T-helper 1 cell treated with Interleukin-12 subunit alpha and Interleukin-12 subunit beta and Interleukin-4 antibody, amounts not matched to agents 30 μg/mL and 1 μg/mL, for 36 hours (primary cell): Measurements from ENCODE around the gene CADPS.

ENCODE experiments used
- H3K27ac Mint-ChIP-seq: one replicate; pipeline ENCODE4 v1.8.0; 2021; ENCODE audit warnings: mild to moderate bottlenecking, mixed read lengths
- H3K27me3 Mint-ChIP-seq: one replicate; pipeline ENCODE4 v1.8.0; 2021; ENCODE audit warnings: low read depth, mixed read lengths
- H3K36me3 Mint-ChIP-seq: one replicate; pipeline ENCODE4 v1.8.0; 2021; ENCODE audit warnings: low read depth, mixed read lengths
- H3K4me1 Mint-ChIP-seq: one replicate; pipeline ENCODE4 v1.8.0; 2021; ENCODE audit warnings: low read depth, mixed read lengths
- H3K4me3 Mint-ChIP-seq: one replicate; pipeline ENCODE4 v1.8.0; 2021; ENCODE audit warnings: mild to moderate bottlenecking, moderate library complexity, mixed read lengths
- H3K9me3 Mint-ChIP-seq: one replicate; pipeline ENCODE4 v1.8.0; 2021; ENCODE audit warnings: mixed read lengths

CADPS gene

DNA sequence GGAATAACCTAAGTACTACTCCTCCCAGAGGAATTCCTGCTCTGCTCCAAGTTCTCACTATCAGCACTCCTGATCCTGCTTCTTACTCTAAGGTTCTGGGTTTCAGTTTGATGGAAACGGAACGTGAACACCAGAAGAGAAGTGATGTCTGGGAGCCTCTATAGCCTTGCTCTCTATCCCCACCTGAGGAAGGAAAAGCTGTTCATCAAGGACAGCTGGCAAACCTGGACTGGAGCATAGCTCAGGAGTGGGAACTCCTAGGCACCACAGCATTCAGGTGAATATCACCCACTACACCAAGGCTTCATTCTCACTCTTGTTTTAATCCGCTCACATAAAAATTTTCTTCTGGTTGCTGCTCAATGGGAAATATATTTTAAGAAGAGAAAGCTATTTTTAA is 13.0 kb upstream of the CADPS start:
- Mint-ChIP-seq H3K4me3 (no peak overlapping the region), H3K27me3 (no peaks in the 10 kb centered on the region), H3K9me3 (no peaks in the 10 kb centered on the region), H3K36me3 (no peaks in the 10 kb centered on the region), H3K4me1 (no peaks in the 10 kb centered on the region), H3K27ac (no peak overlapping the region)

DNA sequence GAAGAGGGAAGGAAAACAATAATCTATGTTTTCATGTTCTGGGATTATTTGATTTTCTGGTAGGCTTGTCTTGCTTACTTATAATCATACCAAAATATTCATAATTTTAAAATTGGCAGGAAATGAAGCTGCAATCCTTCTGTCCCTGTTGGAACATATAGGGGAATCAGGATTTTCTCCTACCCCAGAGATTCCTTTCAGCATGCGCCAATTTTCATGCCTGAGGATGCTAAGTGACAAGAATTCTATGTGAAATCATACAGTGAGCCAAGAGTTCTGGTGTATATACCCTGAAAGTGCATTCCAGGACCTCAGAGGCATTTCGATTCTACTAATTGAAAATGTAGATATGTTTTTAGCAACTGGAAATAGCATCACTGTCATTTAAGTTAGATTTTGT is 9.9 kb upstream of the CADPS start:
- no peak overlapping the region for H3K4me3 Mint-ChIP-seq
- H3K27me3 Mint-ChIP-seq, result no peaks in the 10 kb centered on the region
- H3K9me3 Mint-ChIP-seq, result no peaks in the 10 kb centered on the region
- H3K36me3 Mint-ChIP-seq, result no peaks in the 10 kb centered on the region
- no peaks in the 10 kb centered on the region for H3K4me1 Mint-ChIP-seq
- no peak overlapping the region for H3K27ac Mint-ChIP-seq

DNA sequence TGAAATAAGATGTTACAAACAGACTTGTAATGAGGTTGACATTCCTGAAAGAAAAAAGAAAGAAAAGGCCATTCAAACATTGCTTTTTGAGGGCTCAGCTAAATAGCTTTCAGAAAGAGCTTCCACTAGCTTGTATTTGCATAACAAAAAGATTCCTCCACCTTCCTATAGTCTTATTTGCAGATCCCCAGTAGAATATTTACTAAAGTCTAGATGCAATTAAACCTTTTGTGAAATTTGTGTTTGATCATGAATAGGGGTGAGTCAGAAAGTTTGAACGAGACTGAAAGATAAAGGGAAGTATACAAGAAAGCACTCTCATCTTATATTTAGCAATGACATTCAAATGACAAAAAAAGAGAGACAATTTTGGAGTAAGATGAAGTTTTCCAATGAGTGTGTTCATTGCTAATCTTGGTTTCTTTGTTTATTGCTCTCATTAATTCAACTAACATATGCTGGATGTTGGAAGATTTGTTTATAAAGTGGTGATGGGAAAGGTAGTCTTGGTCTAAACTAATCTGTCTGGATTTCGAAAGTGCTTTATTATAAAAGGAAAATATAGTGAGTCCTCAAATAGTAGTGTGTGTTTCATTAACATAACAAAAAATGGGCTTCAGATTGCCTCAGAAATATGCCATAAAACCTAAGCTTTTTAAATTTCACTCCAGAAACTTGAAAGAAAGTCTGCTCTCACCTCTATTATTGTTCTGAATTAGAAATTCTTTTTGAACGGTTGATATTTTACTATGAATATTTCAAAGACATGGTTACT is 9.1 kb upstream of the CADPS start:
- no peaks in the 10 kb centered on the region for H3K9me3 Mint-ChIP-seq
- no peak overlapping the region for H3K27ac Mint-ChIP-seq
- no peaks in the 10 kb centered on the region for H3K36me3 Mint-ChIP-seq
- no peak overlapping the region for H3K4me3 Mint-ChIP-seq
- H3K4me1 Mint-ChIP-seq, result no peaks in the 10 kb centered on the region
- H3K27me3 Mint-ChIP-seq, result no peaks in the 10 kb centered on the region

DNA sequence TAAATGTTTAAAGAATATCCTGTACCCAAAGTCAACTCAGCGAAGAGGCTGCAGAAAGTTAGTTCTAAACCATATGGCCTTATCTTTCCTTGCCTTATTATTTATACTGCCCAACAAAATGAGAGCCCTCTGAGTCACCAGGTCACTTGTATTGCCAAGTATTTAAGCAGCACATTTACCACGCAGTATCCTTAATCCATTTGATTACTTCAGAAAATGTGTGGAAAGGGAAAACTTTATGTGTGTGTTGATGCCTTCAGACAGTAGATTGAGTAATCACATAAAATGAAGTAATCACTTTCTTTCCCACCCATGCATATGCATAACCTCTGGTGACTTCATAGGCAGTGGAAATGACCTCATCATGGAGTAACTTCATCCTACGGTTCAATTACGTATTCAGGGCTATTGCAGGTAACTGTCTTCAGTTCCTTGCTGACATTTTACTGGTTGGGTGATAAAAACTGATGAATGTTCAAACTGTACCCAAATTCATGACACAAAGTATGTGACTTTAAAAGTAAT is 7.5 kb upstream of the CADPS start:
- H3K4me3 Mint-ChIP-seq, result no peak overlapping the region
- H3K27me3 Mint-ChIP-seq, result no peaks in the 10 kb centered on the region
- no peak overlapping the region for H3K27ac Mint-ChIP-seq
- H3K4me1 Mint-ChIP-seq, result no peaks in the 10 kb centered on the region
- no peaks in the 10 kb centered on the region for H3K9me3 Mint-ChIP-seq
- no peaks in the 10 kb centered on the region for H3K36me3 Mint-ChIP-seq

DNA sequence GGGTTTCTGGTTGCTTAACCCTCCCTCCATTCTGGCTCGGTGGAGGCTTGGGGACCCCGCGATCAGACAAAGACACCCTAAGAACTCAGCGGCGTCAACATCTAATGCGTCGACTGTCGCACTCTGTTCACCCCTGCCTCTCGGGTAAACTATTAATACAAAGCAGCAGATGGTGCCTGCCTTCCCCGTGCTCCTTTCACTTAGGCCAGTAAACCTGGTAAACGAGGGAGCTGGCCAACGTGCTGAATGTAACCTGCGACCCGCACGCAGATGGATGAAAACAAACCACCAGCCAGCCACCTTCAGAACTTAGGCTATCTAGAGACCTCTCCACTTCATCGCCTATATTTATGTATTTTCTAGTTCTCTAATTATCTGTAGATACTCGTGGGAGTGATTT is 848 bp upstream of the CADPS start:
- Mint-ChIP-seq H3K36me3 (no peaks in the 10 kb centered on the region), H3K4me1 (no peaks in the 10 kb centered on the region), H3K9me3 (no peaks in the 10 kb centered on the region), H3K4me3 (no peak overlapping the region), H3K27me3 (peaks cover 43% of the 10 kb centered on the region), H3K27ac (no peak overlapping the region)

DNA sequence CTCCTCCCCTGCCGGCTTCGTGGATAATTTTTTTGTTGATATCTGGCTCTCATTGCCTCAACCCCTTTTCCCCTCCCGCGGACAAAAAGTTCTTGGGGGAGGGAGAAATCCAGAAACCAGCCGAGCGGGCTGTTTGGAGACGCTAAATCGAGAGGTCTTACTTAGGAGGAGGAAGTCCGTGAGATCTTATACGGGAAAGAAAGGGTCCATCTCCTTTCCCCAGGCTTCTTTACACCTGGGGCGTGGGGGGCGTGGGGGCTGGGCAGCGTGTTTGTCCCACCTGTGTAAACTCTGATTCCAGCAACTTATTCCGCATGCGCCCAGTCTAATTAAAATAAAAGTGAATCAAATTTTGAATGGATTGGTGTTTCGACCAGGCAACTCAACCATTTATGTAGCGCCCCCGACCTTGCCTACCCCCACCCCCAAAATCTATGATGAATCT is 364 bp upstream of the CADPS start:
- Mint-ChIP-seq H3K36me3 (no peaks in the 10 kb centered on the region), H3K4me3 (no peak overlapping the region), H3K27ac (no peak overlapping the region), H3K9me3 (no peaks in the 10 kb centered on the region), H3K4me1 (no peaks in the 10 kb centered on the region), H3K27me3 (peaks cover 43% of the 10 kb centered on the region)

DNA sequence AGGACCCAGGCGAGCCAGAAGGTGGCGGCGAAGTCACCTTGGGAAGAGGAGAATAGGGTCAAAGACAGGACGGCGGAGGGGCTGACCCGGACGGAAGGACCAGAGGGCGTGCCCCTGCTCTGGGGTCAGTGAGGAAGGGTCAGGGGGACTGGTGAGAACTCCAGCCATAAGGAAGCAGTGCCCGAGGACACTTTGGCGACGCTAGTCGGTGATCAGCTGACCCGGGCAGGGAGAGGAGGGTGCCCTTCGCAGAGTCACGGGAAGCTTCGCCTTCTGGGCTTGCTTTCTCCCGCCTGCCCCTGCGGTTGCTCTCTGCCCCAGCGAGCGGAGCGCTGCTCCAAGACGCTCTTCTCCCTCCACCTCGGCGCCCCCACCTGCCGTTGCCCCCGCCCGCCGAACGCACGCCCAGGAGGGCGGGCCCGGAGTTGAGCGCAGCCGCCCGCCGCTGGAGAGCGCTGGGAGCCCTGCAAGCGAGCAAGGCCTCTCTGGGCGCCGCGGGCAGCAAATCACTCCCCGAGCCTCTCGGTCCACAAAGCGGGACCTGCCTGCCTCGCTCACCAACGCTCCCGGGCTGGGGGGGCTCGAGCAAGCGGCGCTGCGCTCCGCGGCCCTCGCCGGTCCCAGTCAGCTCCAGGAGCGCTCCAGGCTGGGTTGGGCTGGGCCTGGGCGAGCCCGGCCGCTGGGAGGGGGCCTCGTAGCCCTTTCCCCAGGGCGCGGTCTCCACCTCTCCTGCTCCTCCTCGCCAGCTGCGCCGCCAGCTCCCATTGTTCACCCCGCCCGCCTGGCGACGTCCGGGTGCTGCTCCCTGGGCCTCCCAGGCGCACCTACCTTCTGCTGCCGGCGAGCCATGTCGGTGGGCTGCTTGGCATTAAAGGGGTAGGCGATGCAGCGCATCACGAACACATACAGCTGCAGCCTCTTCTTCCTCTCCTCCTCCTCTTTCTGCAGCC is 1.2 kb downstream of the CADPS start:
- H3K36me3 Mint-ChIP-seq, result no peaks in the 10 kb centered on the region
- no peak overlapping the region for H3K27ac Mint-ChIP-seq
- no peak overlapping the region for H3K4me3 Mint-ChIP-seq
- H3K9me3 Mint-ChIP-seq, result no peaks in the 10 kb centered on the region
- no peaks in the 10 kb centered on the region for H3K4me1 Mint-ChIP-seq
- H3K27me3 Mint-ChIP-seq, result peaks cover 43% of the 10 kb centered on the region

DNA sequence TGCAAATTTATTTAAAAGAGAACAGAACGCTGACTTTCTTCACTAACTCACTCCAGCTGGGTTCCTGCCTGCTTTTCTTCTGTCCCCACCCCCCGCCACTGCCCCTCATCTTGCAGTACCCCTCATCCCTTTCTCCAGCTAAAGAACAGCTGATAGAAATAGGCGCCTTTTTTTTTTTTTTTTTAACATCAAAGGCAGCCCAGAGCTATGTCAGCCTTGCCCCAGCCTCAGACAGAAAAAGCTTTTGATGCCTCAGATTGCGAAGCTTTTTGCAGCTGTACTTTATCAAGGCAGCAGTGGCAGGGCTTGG is 1.8 kb downstream of the CADPS start:
- Mint-ChIP-seq H3K27me3 (peaks cover 43% of the 10 kb centered on the region), H3K27ac (no peak overlapping the region), H3K9me3 (no peaks in the 10 kb centered on the region), H3K4me3 (no peak overlapping the region), H3K4me1 (no peaks in the 10 kb centered on the region), H3K36me3 (no peaks in the 10 kb centered on the region)

DNA sequence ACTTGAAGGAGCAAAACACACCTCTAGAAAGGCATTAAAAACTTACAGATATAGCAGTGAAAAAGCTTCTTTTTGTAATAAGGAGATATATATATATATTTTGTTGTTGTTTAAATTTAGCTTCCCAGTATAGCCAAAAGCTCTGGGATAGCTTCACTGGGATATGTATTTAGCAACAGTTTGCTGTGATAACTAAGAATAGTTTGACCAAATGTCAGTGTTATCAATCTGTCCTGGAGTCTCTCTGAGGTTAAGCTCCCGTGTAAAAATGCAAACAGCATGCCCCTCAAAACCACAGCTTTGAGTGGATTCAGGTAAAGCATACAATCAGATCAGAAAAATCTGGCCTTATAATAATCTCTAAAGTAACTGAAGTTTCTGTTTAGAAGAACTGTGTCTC is 2.9 kb downstream of the CADPS start:
- Mint-ChIP-seq H3K36me3 (no peaks in the 10 kb centered on the region), H3K4me1 (no peaks in the 10 kb centered on the region), H3K4me3 (no peak overlapping the region), H3K9me3 (no peaks in the 10 kb centered on the region), H3K27me3 (peaks cover 43% of the 10 kb centered on the region), H3K27ac (no peak overlapping the region)

DNA sequence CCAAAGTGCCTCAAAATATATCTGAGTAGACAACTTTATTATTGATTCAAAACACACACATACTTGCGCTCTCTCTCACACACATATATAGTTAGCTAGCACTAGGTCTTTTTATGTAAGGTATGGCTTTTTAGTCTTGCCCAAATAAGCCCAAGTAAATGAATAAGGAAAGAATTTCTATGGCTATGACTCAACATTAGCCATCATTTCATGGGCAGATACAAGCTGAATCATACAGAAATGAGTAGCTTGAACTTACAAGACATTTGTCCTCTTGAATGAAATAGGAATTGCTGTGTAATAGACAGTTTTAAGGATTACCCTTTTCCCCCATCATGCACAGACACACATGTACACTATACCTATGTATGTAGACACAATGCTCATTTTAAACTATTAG is 4.9 kb downstream of the CADPS start:
- H3K4me1 Mint-ChIP-seq, result no peaks in the 10 kb centered on the region
- H3K27me3 Mint-ChIP-seq, result peaks cover 24% of the 10 kb centered on the region
- H3K36me3 Mint-ChIP-seq, result no peaks in the 10 kb centered on the region
- no peak overlapping the region for H3K27ac Mint-ChIP-seq
- H3K4me3 Mint-ChIP-seq, result no peak overlapping the region
- no peaks in the 10 kb centered on the region for H3K9me3 Mint-ChIP-seq

DNA sequence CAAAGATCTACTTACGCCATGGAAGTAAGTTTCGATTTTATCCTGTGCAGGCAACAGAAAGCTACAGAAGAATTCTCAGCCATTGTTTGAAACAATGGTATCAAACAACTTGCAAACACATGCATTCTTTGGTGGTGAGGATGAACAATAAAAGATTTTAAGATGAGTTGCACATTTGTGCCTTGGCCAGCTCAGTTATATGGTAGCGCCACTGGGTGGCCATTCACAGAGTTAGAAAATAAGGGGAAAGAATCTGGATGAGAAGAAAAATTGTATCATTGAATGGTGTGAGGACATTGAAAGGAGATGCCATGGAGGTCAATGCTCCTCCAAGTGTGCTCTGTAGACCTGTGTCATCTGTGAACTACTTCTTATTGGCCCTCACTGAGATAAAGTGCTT is 11.6 kb downstream of the CADPS start:
- no peaks in the 10 kb centered on the region for H3K9me3 Mint-ChIP-seq
- no peak overlapping the region for H3K27ac Mint-ChIP-seq
- no peaks in the 10 kb centered on the region for H3K4me1 Mint-ChIP-seq
- H3K36me3 Mint-ChIP-seq, result no peaks in the 10 kb centered on the region
- no peak overlapping the region for H3K4me3 Mint-ChIP-seq
- no peaks in the 10 kb centered on the region for H3K27me3 Mint-ChIP-seq

DNA sequence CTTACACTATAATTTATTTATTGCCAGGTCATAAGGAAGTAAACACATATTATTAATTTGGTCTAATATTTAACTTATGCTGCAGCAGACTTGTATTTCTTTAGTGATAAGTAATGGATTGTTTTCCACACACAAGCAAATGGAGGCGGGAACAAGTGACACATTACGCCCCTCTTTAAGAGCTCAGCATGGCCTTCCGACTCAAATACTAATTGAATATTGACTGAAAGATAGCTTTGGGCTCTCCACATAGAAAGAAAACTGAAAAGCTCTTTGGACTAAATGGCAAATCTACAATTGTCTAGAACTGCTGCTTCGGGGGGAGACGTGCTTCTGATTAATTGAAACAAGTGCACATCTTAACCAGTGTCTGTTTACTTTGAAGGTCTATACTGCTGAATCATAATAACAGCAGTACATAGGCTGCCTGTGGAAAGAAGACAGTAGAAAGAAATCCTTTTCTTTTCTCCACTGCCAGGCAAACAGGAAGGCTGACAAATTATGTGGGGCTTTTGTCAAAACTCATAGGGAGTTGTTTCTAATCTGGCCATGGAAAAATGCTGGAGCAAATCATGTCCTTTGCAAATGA is 15.9 kb downstream of the CADPS start:
- H3K27me3 Mint-ChIP-seq, result no peaks in the 10 kb centered on the region
- no peaks in the 10 kb centered on the region for H3K36me3 Mint-ChIP-seq
- no peaks in the 10 kb centered on the region for H3K9me3 Mint-ChIP-seq
- H3K4me1 Mint-ChIP-seq, result no peaks in the 10 kb centered on the region
- no peak overlapping the region for H3K27ac Mint-ChIP-seq
- H3K4me3 Mint-ChIP-seq, result no peak overlapping the region

DNA sequence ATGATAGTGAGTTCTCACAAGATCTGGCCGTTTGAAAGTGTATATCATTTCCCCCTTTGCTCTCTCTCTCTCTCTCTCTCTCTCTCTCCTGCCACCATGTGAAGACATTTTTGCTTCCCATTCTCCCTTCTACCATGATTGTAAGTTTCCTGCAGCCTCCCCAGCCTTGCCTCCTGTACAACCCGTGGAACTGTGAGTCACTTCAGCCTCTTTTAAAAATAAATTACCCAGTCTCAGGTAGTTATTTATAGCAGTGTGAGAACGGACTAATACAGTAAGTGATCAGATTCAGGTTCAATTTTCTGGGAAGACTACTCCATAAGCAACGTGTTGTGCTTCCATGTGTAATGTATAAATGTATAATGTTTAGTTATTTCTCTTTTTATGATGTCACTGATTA is 29.2 kb downstream of the CADPS start:
- no peaks in the 10 kb centered on the region for H3K27me3 Mint-ChIP-seq
- no peaks in the 10 kb centered on the region for H3K9me3 Mint-ChIP-seq
- no peaks in the 10 kb centered on the region for H3K36me3 Mint-ChIP-seq
- H3K27ac Mint-ChIP-seq, result no peak overlapping the region
- no peaks in the 10 kb centered on the region for H3K4me1 Mint-ChIP-seq
- H3K4me3 Mint-ChIP-seq, result no peak overlapping the region

DNA sequence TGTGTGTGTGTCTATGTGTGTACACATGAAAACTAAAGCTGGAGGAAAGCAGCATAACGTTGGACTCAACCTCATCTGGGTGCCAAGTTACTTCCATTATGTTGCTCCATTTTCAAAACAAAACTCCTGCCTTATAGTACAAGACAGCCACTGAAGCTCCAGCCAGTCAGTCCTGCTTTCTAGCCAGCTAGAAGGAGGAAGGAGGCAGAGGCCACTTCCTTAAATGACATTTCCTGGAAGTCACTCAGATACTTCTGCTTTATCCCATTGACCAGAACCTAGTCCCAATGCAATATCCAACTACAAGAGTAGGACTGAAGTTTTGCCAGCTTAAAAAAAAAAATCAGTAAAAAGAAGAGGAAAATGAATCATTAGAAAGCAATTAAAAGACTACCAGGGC is 31.7 kb downstream of the CADPS start:
- H3K36me3 Mint-ChIP-seq, result no peaks in the 10 kb centered on the region
- H3K27ac Mint-ChIP-seq, result no peak overlapping the region
- H3K4me1 Mint-ChIP-seq, result no peaks in the 10 kb centered on the region
- H3K4me3 Mint-ChIP-seq, result no peak overlapping the region
- H3K9me3 Mint-ChIP-seq, result no peaks in the 10 kb centered on the region
- H3K27me3 Mint-ChIP-seq, result no peaks in the 10 kb centered on the region

DNA sequence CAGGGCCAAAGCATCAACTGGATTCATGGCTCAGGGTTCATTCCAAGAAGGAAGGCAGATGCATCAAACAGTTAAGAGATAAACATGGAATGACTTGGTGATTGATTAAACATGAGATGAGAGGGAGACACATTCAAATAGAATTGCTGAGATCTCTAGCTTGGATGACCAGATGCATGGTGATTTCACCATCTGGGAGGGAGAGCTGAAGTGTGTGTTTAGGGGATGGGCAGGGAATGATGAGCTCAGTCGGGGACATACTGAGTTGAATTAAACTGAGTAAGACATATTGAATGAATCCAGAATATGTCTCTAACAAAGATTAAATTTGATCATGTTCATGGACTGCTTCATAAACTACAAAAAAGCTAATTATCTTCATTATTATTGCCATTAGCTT is 35.5 kb downstream of the CADPS start:
- H3K4me1 Mint-ChIP-seq, result no peaks in the 10 kb centered on the region
- H3K27me3 Mint-ChIP-seq, result no peaks in the 10 kb centered on the region
- H3K27ac Mint-ChIP-seq, result no peak overlapping the region
- H3K36me3 Mint-ChIP-seq, result no peaks in the 10 kb centered on the region
- H3K4me3 Mint-ChIP-seq, result no peak overlapping the region
- H3K9me3 Mint-ChIP-seq, result no peaks in the 10 kb centered on the region
